HUDEP-2 (cell line): Measurements from ENCODE around the gene TBL3.
A peak's percentile ranks its signal among the peaks of the same experiment; 100 is the strongest.

Source experiments
- DNase-seq, 76 experiments: peaks; one replicate each; lab custom pipeline; 2025; ENCODE audit not compliant: unreplicated experiment in 76 of 76; lab: John Stamatoyannopoulos, UW

TBL3 gene

DNA sequence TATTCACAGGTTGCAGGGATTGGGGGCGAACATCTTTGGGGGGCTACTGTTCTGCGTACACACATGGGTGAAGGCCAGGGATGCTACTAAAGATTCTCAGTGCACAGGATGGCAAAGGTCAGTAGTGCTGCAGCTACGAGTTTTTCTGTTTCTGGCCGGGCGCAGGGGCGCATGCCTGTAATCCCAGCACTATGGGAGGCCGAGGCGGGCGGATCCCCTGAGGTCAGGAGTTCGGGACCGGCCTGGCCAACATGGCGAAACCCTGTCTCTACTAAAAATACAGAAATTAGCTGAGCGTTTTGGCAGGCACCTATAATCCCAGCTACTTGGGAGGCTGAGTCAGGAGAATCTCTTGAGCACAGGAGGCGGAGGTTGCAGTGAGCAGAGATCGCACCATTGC lies 41.7 kb downstream of the TBL3 start:
- DNase-seq = no peak

DNA sequence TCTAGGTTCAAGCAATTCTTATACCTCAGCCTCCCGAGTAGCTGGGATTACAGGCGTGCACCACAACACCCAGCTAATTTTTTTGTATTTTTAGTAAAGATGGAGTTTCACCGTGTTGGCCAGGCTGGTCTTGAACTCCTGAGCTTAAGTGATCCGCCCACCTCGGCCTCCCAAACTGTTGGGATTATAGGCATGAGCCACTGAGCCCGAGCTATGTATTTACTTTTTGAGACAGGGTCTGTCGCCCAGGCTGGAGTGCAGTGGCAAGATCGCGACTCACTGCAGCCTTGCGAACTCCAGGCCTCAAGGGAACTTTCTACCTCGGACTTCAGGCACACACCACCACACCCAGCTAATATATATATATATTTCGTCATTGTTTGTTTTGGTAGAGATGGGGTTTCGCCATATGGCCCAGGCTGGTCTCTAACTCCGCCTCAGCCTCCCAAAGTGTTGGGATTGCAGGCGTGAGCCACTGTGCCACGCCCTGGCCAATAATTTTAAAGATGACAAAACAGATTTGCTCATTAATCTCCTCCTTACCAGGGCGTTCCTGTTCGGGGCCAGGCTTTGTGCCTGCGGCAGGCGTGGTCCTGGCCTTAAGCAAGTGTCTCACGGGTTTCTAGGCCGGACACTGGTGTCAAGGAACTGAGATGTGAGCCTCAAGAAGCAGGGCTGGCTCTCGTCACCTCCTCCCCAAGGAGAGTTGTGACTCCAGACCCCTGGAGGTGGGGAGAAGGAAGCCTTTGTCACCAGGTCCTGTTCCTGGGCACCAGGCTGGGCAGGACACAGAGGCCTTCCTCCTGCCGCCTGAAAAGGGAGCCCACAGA lies 43.5 kb downstream of the TBL3 start:
- peak in 18 of 76 experiments; percentile 14 to 52 (median 26) for DNase-seq

DNA sequence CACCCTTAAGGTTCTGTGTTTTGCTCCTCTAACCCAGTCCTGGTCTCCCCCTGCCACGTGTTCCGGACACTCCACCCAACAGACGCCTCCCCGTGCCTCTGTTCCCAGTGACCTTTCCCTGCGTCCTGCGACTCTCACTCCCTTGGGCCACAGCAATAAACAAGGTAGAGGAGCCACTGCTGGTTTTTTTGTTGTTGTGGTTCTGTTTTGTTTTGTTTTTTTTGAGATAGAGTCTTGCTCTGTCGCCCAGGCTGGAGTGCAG lies 44.0 kb downstream of the TBL3 start:
- DNase-seq = no peak

GRCh38 chr16:2016407-2016922 lies 44.6 kb downstream of the TBL3 start:
- DNase-seq = no peak

DNA sequence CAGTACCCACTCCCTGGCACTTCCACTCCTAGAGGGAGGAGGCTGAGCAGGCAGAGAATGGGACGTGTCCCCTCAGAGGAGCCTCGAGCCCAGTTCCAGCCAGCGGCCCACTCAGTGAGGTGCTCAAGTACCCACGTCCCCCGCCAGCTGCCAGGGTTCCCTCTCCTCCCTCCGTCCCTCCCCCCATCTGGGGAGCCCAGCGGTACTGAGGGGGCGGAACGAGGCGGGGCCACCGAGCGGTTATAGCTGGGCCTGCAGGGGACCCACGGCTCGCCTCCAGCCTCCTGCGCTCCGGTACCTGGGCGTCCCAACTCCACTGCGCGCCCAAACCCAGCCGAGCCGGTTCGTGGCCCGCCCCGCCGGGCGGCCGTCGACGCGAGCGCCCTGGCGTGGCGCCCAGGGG lies 47.7 kb downstream of the TBL3 start, which contains the start of gene NPW:
Gene NPW, plus strand, starts transcription at position 268 of the 403 bp plus-strand sequence.
- DNase-seq = peak in 10 of 76 experiments; percentile 12 to 45 (median 29)

DNA sequence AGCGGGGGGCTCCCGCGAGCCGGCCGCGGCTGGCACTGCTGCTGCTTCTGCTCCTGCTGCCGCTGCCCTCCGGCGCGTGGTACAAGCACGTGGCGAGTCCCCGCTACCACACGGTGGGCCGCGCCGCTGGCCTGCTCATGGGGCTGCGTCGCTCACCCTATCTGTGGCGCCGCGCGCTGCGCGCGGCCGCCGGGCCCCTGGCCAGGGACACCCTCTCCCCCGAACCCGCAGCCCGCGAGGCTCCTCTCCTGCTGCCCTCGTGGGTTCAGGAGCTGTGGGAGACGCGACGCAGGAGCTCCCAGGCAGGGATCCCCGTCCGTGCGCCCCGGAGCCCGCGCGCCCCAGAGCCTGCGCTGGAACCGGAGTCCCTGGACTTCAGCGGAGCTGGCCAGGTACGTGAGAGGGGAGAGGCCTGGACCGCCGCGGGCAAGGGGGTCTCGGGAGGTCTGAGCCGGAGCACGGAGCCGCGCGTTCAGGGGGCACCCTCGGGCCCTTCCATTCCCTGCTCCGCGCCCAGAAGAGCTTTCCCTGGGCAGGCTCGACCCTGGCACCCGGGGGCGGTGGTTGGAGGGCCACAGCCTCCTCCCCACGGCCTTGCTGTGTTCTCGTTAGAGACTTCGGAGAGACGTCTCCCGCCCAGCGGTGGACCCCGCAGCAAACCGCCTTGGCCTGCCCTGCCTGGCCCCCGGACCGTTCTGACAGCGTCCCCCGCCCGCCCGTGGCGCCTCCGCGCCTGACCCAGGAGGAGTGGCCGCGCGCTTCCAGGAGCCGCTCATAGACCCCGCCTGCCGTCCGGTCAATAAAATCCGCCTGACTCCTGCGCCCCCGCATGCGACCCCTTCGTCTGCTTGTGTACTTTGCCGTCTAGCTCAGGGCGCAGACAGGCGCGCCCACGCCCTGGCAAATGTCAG lies 48.3 kb downstream of the TBL3 start:
- peak in 6 of 76 experiments; percentile 6 to 33 (median 10) for DNase-seq

GRCh38 chr16:2022723-2023091 lies 50.9 kb downstream of the TBL3 start:
- DNase-seq = peak in 12 of 76 experiments; percentile 14 to 47 (median 36)

GRCh38 chr16:2023092-2024031 lies 51.5 kb downstream of the TBL3 start:
- DNase-seq = peak in 73 of 76 experiments; percentile 44 to 95 (median 86)

DNA sequence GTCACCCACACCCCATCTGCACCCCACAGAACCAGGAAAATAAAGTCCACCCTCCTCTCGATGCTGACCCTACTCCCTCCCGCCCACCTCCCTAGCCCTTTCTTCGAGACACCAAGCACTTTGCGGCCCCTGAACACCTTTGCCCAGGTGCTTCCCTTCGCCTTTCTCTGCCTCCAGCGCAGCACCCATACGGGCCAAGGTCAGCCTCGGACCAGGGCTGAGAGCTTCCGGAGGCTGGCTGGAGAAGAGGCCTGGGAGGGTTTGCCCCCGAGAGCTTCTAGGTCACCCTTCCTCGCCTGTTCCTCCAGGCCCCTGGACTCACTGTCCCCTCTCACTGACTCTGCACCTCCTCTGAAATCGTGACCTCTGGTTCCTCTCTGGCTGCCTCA lies 52.2 kb downstream of the TBL3 start:
- no peak for DNase-seq

DNA sequence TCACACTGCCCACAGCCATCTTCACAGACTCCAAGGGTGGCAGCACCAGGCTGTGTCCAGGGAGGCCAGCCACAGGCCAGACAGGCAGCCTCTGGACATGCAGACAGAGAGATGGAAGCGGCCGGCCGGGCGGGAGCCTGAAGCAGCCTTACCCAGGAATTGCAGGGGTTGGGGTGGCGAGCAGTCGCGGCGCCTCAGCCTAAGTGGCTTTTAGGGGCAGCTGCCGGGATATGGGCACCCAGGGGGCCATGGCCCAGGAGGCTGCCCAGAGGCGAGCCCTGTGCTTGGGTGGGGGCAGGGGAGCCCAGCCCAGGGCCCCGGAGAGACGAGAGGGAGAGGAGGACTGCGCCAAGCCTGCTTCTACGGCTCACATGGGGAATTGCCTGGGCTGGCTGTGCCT lies 53.4 kb downstream of the TBL3 start:
- no peak for DNase-seq

DNA sequence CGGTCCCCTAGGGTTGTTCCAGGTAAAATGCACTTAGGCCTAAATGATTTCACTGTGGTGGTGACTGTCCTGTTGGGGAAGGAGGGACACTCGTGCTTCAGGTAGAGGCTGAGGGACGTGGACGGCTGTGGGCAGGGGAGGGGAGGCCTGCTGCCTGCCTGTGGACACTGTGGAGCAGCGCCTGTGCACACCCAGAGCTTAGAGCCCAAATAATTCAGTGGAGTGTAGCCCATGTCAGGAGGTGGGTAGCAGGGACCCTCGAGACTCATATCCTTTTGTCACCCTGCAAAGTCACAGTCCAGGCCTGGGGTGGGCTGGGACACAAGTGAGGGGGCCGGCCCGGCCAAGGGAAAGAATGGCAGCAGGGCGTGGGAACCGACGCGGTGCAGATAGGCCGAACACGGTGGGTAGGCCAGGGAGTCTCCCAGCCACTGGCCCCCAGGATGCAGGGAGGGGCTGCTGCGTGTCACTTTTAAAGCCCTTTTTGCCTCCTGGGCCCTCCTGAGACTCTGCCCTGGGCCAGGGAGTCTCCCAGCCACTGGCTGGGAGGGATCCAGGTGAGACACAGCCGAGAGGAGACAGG lies 54.1 kb downstream of the TBL3 start:
- DNase-seq = no peak

DNA sequence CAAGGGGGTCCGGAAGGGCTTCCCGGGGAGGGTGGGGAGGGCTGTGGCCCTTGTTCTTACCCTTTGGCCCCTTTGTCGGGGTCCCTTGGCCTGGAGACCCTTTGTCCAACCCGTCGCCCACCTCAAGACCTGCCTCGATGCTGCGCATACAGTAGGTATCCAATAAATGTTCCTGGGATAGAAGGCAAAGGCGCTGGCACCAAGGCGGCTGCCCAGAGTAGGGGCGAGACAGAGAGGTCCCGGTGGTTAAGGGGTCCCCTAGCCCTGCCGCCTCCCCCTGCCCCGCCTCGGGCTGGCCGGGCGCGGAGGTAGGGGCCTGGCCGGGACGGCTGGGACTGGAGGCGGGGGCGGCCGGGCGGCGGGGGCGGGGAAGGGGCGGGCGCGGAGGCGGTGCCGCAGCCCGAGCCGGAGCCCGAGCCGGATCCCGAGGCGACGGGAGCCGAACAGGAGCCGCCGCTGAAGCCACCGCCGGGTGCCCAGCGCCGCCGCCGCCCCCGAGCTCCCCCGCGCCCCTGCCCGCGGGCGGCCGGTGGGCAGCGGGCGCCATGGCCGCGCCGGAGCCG lies 54.7 kb downstream of the TBL3 start, which contains the start of gene NHERF2:
Gene NHERF2, plus strand, starts transcription at position 442 of the 563 bp plus-strand sequence. Its CDS starts 104 bp downstream, at position 546.
- DNase-seq = peak in 8 of 76 experiments; percentile 16 to 34 (median 21)

DNA sequence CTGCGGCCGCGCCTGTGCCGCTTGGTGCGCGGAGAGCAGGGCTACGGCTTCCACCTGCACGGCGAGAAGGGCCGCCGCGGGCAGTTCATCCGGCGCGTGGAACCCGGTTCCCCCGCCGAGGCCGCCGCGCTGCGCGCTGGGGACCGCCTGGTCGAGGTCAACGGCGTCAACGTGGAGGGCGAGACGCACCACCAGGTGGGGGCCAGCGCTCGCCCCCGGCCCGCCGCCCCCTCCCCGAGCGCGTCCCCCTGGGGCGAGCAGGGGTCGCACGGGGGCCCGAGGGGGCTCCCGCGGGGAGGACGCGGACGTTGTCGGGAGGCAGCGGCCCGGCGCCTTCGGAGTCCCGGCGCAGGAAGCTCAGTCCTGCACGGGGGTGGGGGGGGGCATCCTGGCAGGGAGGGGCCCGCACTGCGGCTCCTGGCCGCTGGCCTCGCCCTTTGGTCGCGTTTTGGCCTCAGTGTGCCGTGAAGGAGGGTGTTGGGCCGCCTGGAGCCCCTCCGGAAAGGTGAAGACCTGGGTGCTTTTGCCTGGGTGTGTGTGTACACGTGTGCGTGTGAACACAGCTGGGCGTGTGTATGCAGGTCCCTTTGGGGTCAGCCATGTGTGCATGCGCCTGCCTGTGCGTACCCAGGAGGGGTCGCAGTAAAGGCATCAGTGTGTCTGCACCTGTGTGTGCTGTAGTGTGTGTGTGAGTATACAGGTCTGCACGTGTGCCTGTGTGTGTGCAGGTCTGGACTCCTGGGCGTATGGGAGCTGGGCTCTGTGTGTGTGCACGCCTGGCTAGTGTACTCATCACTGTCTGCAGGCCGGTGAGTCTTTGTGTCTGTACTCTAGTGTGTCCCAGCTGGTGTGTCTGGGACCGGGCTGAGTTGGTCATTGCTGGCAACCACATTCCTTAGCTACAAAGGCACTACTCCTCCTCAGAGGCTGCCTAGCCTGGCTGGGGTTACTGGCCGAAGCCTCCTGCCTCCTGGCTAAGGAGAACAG lies 55.5 kb downstream of the TBL3 start:
- peak in 1 of 76 experiments; percentile 15 for DNase-seq

GRCh38 chr16:2028146-2028545 lies 56.3 kb downstream of the TBL3 start:
- no peak for DNase-seq

DNA sequence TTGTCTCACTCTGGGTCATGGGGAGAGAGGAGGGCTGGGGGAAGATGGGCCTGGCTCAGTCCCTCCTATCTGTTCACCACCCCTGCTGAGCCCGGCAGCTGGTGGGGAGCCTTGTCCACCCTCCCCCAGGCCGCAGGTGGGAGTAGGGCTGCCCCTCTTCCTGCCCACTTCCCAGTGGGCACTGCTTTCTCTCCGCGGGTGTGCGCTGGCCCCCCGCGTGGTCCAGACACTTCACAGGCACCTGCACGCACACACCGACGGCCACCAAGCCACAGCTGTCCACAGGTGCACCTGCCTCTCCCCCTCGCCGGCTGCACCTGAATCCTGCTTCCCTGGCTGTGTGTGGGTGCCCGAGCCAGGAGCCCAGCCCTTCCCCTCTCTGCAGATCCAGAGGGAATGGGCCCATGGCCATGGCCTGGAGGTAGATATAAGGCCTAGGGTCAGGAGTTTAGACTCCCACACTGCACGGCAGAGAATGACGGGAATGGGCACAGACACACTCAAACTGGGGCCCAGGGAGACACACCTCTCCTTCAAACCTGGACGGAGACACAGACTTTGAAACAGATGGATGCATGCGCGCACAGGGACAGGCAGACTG lies 56.9 kb downstream of the TBL3 start:
- no peak for DNase-seq

DNA sequence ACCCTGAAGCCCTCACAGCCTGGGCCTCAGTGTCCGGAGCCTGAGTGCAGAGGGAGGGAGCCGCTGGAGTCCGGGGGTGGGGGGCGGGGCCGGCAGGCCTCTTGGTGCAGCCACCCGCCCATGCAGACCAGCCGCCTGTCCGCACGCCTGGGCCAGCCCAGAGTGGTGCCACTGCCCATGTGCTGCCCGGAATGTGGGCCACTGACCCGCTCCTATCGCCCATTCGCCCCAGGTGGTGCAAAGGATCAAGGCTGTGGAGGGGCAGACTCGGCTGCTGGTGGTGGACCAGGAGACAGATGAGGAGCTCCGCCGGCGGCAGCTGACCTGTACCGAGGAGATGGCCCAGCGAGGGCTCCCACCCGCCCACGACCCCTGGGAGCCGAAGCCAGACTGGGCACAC lies 57.5 kb downstream of the TBL3 start:
- no peak for DNase-seq

GRCh38 chr16:2030036-2030435 lies 58.2 kb downstream of the TBL3 start:
- no peak for DNase-seq

- DNase-seq = no peak
These were observed 59.3 kb downstream of the TBL3 start for GRCh38 chr16:2031081-2031577.
